ENCODE data around the gene SLC16A3. TPM values are rescaled to one million over a fixed set of nuclear protein-coding genes. Genes with fewer than 3 reads are reported as not detected.

The SLC16A3 gene
- total RNA-seq, 1 donor, result 222 TPM

DNA sequence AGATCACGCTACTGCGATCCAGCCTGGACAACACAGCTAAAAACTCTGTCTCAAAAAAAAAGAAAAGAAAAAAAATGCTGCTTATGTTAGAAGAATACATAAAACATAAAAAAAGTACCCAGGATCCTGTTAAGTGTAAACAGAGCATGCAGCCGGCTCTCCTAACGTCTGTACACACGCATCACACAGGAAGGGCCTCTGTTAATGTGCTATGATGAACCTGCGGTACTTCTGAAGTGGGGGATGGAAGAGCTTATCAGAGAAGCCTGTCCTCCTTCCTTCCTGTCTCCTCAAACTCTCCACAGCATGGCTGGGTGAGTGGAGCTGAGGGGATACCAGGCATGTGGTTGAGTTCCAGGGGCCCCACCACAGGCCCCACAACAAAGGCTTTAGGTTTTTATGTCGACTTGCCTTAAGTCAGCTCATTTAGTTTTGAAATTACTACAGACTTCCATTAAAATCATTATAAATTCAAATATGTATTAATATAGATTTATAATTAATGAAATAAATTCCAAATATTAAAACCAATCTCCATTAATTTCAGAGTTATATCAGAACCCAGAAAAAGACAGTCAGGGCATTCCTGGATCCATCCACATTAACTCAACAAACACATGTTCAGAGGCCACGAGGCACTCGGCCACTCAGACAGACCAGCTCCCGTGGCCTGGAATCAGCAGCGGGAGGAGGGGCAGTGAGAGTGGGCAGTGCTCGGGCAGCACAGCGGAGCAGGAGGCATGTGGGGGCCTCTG, 27.9 kb upstream of the SLC16A3 start:
- H3K79me2 ChIP-seq (ENCODE audit: insufficient read depth, low read length), result peaks cover 15% of the 10 kb centered on the region
- H3K27me3 ChIP-seq (ENCODE audit: insufficient read depth, low read length), result no peaks in the 10 kb centered on the region
- TF ChIP-seq CTCF (IDR thresholded peaks at IDR 0.05; ENCODE audit: extremely low read depth, low read depth, low read length), result no peak
- H2AFZ ChIP-seq (ENCODE audit: low read length), result no peak overlapping the region
- DNase-seq (ENCODE audit: insufficient read length, low spot score, missing footprints), result peak; percentile 54
- H3K36me3 ChIP-seq (ENCODE audit: insufficient read depth, low read length), result peaks cover 29% of the 10 kb centered on the region
- H3K4me2 ChIP-seq (ENCODE audit: insufficient read depth, low read length), result no peak overlapping the region
- peaks cover 13% of the 10 kb centered on the region for H3K4me1 ChIP-seq (ENCODE audit: insufficient read depth, low read length)
- H3K9me3 ChIP-seq (ENCODE audit: low read depth, low read length), result no peaks in the 10 kb centered on the region
- H3K4me3 ChIP-seq (ENCODE audit: insufficient read depth, low read length), result no peak overlapping the region
- H4K20me1 ChIP-seq (ENCODE audit: insufficient read depth, low read length), result peaks cover 28% of the 10 kb centered on the region
- H3K27ac ChIP-seq (ENCODE audit: low read depth, low read length), result no peak overlapping the region

DNA sequence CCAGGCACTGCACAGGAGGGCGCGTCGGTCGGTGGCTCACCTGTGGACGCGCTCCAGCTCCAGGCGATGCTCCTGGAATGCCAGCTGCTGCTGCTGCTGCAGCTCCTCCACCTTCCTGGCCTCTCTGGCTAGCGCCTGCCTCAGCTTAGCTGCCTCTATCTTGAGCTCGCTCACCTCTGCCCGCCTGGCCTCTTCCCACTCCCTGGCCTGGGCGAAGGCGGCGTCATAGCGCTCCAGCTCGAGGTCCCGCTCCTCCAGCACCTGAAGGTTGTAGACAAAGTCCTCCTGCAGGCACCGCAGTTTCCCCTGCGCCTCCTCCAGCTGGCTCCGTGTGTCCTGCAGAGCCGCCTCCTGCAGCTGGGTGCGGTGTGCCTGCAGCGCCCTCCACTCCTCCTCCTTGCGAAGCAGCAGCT, 27.3 kb upstream of the SLC16A3 start:
- Histone ChIP-seq H3K27me3 (ENCODE audit: insufficient read depth, low read length) (no peaks in the 10 kb centered on the region), H3K27ac (ENCODE audit: low read depth, low read length) (no peak overlapping the region), H3K79me2 (ENCODE audit: insufficient read depth, low read length) (peaks cover 15% of the 10 kb centered on the region), H2AFZ (ENCODE audit: low read length) (no peak overlapping the region), H3K4me2 (ENCODE audit: insufficient read depth, low read length) (no peak overlapping the region), H3K36me3 (ENCODE audit: insufficient read depth, low read length) (peaks cover 29% of the 10 kb centered on the region), H3K4me1 (ENCODE audit: insufficient read depth, low read length) (peaks cover 17% of the 10 kb centered on the region), H3K4me3 (ENCODE audit: insufficient read depth, low read length) (no peak overlapping the region), H4K20me1 (ENCODE audit: insufficient read depth, low read length) (peaks cover 28% of the 10 kb centered on the region), H3K9me3 (ENCODE audit: low read depth, low read length) (no peaks in the 10 kb centered on the region)
- DNase-seq (ENCODE audit: insufficient read length, low spot score, missing footprints), result peak; percentile 34
- TF ChIP-seq CTCF (IDR thresholded peaks at IDR 0.05; ENCODE audit: extremely low read depth, low read depth, low read length), result no peak

DNA sequence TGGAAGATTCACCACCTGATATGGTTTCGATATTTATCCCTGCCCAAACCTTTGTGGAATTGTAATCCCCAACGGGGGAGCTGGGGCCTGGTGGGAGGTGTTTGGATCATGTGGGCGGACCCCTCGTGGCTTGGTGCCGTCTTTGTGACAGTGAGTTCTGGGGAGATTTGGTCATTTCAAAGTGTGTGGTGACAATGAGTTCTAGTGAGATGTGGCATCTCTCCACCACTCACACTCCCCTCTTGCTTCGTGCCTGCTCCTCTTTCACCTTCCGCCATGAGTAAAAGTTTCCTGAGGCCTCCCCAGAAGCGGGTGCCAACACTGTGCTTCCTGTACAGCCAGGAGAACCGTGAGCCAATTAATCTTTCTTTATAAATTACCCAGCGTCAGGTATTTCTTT, 25.9 kb upstream of the SLC16A3 start:
- Histone ChIP-seq H3K79me2 (ENCODE audit: insufficient read depth, low read length) (peaks cover 15% of the 10 kb centered on the region), H4K20me1 (ENCODE audit: insufficient read depth, low read length) (peaks cover 28% of the 10 kb centered on the region), H3K4me2 (ENCODE audit: insufficient read depth, low read length) (no peak overlapping the region), H2AFZ (ENCODE audit: low read length) (no peak overlapping the region), H3K4me3 (ENCODE audit: insufficient read depth, low read length) (no peak overlapping the region), H3K4me1 (ENCODE audit: insufficient read depth, low read length) (peaks cover 17% of the 10 kb centered on the region), H3K36me3 (ENCODE audit: insufficient read depth, low read length) (peaks cover 27% of the 10 kb centered on the region), H3K9me3 (ENCODE audit: low read depth, low read length) (no peaks in the 10 kb centered on the region), H3K27me3 (ENCODE audit: insufficient read depth, low read length) (no peaks in the 10 kb centered on the region), H3K27ac (ENCODE audit: low read depth, low read length) (no peak overlapping the region)
- DNase-seq (ENCODE audit: insufficient read length, low spot score, missing footprints), result no peak
- no peak for TF ChIP-seq CTCF (IDR thresholded peaks at IDR 0.05; ENCODE audit: extremely low read depth, low read depth, low read length)

DNA sequence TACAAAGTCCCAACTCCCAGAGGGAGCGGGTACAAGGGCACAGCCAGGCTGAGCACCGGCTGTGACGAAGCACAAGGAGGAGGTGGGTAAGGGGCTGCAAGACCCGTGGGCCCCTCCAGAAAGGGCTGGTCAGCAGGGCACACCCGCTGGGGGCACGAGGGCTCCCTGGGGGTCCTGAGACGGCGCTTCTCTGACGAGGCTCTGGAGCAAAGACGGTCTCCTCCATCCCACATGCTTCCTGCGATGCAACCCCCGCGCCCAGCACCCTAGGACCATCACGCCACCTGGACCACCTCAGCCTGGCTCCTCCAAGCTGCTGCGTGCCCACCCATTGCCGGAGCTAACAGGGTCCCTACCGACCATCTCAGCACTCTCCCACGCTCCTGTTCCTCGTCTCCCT, 24.9 kb upstream of the SLC16A3 start:
- H3K4me1 ChIP-seq (ENCODE audit: insufficient read depth, low read length), result peaks cover 17% of the 10 kb centered on the region
- H3K36me3 ChIP-seq (ENCODE audit: insufficient read depth, low read length), result peaks cover 27% of the 10 kb centered on the region
- no peak overlapping the region for H2AFZ ChIP-seq (ENCODE audit: low read length)
- no peak for TF ChIP-seq CTCF (IDR thresholded peaks at IDR 0.05; ENCODE audit: extremely low read depth, low read depth, low read length)
- H3K27ac ChIP-seq (ENCODE audit: low read depth, low read length), result no peak overlapping the region
- no peak overlapping the region for H3K4me2 ChIP-seq (ENCODE audit: insufficient read depth, low read length)
- peak; percentile 63 for DNase-seq (ENCODE audit: insufficient read length, low spot score, missing footprints)
- H3K79me2 ChIP-seq (ENCODE audit: insufficient read depth, low read length), result peaks cover 15% of the 10 kb centered on the region
- H3K27me3 ChIP-seq (ENCODE audit: insufficient read depth, low read length), result no peaks in the 10 kb centered on the region
- H3K9me3 ChIP-seq (ENCODE audit: low read depth, low read length), result no peaks in the 10 kb centered on the region
- H4K20me1 ChIP-seq (ENCODE audit: insufficient read depth, low read length), result peaks cover 28% of the 10 kb centered on the region
- no peak overlapping the region for H3K4me3 ChIP-seq (ENCODE audit: insufficient read depth, low read length)

Measured in osteoblast (primary cell).